Right renal pelvis (tissue), 4 donors: ENCODE measurements around the gene PKMYT1. TPM values are rescaled to one million over a fixed set of nuclear protein-coding genes. Genes with fewer than 3 reads are reported as not detected.

Experiments used
- DNase-seq, 4 donors: peaks; one replicate each; pipeline ENCODE4 v3.0.0-alpha.2; 2013; ENCODE audit warnings: low read depth in 4 of 4, low spot score in 3 of 4, missing footprints in 1 of 4
- polyA plus RNA-seq, 4 donors: library from polyadenylated mRNA; unstranded; fragments of 120-200 nt; gene quantifications; one replicate each; pipeline ENCODE4 v1.2.1, GENCODE V29; 2013; ENCODE audit not compliant: insufficient read length in 4 of 4

PKMYT1 gene
- polyA plus RNA-seq, 4 donors = 10.4 to 19.2 (median 14.2) TPM

DNA sequence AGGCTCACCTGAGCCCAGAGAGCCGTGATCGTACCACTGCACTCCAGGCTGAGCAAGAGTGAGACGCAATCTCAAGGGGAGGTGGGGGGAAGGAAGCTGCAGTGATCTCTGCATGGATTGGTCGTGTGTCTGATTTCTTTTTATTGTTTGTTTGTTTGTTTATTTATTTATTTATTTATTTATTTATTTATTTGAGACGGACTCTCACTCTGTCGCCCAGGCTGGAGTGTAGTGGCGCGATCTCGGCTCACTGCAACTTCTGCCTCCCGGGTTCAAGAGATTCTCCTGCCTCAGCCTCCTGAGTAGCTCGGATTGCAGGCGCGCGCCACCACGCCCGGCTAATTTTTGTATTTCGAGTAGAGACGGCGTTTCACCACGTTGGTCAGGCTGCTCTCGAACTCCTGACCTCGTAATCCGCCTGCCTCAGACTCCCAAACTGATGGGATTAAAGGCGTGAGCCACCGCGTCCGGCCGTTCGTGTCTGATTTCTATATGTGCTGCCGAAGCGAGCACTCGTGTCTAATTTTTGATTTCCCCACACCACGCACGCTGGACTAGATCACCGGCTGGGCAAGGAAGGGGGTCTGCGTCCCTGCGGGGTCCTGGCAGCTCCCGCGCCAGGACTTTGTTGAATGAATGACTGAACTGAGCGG, 39.5 kb upstream of the PKMYT1 start:
- no peak for DNase-seq

DNA sequence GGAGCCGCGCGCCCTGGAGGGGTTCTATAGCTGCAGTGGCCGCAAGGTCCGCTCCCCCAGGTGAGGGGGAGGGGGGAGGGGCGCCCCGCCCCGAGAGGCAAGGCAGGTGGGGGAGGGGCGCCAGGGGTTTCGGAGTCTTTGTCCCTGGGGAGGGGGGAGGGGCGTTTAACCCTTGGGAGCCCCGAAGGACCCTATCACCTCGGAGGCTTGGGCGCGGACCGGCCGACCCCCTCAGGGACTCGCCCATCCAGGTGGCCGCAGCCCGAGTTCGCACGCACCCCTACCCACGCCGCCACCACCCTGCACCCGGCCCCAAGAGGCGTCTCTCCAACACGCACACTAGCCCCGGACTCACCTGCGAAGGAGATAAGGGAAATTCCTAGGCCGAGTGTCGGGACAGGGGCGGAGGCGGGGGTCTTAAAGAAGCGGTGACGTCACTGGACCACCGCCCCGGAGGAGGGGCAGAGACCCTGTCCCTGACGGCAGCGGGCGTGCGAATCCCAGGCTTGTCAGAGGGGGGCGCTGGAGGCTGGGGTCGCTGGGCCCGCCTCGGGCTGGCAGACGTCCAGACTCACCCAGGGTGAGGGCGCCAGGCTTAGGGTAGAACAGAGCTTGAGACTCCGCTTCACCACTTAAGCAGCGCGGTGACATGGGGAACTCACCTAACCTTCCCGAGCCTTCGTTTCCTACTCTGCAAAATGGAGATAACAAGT, 37.7 kb upstream of the PKMYT1 start, which contains the start of gene CLDN6:
TSS of gene CLDN6 (minus strand) at position 390 of the 713 bp plus-strand sequence. CDS start 2,162 bp downstream, outside the sequence.
- no peak for DNase-seq

DNA sequence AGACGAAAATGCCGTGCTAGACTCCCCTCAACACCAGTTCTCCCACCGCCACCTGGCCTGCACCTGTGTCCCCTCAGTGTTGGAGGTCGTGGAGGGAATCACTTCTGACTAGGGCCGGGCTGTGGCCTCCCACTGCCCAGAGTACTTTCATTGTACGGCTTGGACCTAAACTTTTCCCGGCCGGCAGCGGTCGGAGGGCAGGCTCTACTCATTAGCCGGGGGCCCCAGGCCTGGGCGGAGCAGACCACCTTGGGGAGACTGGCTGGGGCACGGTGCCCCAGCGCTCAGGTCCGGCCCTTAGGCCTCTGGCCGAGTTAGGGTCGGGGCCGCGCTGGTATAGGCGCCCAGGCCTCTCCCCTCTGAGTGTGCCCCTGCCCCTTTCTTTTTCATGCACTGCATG, 37.1 kb upstream of the PKMYT1 start:
- no peak for DNase-seq

GRCh38 chr16:3015865-3016521, 35.7 kb upstream of the PKMYT1 start:
- no peak for DNase-seq

DNA sequence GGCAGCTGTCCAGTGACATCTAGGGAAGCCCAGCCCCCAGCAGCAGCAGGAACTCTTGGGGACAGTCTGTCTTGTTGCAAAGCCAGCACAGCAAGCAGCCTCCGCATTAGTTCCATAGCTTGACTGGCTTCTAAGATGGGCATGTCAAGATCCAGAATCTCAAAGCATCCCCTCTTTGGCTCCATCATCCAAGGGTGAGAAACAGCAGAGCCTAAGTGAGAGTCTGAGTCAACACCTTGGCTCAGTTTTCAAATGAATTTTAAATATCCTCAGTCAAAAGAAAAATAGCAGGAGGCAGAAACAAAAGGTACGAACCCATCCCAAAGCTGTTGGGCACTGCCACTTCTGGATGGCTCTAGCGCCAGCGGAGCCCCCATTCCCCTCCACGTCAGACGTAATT, 34.7 kb upstream of the PKMYT1 start:
- no peak for DNase-seq

DNA sequence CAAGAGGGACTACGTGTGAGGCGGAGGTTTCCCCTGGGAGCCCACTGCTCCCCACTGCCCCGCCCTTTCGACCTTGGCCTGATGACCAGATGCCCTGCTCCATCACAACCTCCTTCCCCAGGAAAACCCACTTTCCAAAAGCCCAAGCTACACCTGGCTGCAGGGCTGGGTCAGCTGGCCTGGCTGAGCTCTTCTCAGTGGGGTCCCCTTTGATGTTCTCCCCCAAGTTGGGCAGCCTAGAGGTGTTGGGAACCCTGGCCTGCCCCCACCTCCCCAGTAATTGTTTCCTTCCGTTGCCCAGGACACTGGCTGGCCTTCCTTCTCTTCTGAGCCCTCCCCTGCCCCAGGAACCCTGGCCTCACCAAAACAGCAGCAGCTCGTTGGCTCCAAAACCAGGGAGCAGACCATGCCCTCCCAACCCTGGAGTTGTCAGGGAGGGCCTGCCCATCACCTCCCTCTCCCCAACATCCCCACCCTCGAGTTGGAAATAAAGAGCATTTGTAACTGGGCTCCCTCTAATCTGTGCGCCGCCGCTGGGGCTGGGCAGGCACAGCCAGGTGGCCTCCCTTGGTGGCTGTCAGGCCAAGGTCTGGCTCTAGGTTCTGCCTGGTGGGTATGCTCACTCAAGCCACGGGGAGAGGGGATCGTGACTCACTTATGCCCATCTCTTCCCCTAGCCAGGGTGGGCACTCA, 33.9 kb upstream of the PKMYT1 start:
- DNase-seq = no peak

- no peak for DNase-seq
Observed at GRCh38 chr16:3013491-3013951, 33.3 kb upstream of the PKMYT1 start.

- DNase-seq = no peak
Observed at GRCh38 chr16:3012828-3013420, 32.7 kb upstream of the PKMYT1 start, which contains the start of gene CLDN9. TSS of gene CLDN9 (plus strand) at chr16:3012923. CDS start at chr16:3013363, 440 bp downstream.

DNA sequence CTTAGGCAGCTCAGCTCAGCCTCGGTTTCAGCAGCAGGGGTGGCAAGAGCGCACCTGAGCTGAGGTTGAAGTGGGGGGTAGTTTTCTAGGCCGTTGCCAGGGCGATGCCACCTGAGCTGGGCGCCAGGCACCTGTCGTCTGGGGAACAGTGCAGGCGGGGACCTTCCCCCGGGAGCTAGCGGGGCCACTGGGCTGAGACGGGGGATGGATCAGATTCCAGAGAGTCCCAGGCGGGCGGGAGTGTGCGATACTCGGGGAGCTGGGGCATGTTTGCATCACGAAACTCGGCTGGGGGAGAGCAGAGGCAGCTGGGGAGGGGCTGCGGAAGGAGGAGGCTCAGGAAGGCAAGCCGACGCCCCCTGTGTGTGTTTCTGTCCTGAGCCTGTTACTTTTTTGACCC, 32.0 kb upstream of the PKMYT1 start:
- DNase-seq = no peak

- DNase-seq = no peak
Observed at GRCh38 chr16:3010510-3010909, 30.3 kb upstream of the PKMYT1 start.

GRCh38 chr16:3009568-3010390, 29.5 kb upstream of the PKMYT1 start:
- peak in 1 of 4 donors; percentile 74 for DNase-seq

DNA sequence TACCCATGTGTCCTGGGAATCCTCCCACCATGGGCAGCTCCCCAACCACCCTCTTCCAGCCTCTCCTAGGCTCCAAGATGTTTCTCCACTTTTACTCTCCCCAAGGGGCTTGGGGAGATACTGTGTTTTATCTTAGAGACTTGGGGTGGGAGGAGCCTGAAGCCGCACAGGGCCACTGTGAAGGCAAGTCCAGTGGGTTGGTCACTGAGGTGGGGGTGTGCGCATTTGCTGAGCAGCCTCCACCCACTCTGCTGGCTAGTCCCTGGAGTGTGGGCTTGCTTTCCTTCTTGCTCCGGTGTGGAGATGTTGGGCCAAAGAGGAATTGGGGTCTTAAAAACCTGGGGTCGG, 28.4 kb upstream of the PKMYT1 start:
- DNase-seq = no peak

GRCh38 chr16:3007957-3008689, 27.9 kb upstream of the PKMYT1 start:
- DNase-seq = no peak

DNA sequence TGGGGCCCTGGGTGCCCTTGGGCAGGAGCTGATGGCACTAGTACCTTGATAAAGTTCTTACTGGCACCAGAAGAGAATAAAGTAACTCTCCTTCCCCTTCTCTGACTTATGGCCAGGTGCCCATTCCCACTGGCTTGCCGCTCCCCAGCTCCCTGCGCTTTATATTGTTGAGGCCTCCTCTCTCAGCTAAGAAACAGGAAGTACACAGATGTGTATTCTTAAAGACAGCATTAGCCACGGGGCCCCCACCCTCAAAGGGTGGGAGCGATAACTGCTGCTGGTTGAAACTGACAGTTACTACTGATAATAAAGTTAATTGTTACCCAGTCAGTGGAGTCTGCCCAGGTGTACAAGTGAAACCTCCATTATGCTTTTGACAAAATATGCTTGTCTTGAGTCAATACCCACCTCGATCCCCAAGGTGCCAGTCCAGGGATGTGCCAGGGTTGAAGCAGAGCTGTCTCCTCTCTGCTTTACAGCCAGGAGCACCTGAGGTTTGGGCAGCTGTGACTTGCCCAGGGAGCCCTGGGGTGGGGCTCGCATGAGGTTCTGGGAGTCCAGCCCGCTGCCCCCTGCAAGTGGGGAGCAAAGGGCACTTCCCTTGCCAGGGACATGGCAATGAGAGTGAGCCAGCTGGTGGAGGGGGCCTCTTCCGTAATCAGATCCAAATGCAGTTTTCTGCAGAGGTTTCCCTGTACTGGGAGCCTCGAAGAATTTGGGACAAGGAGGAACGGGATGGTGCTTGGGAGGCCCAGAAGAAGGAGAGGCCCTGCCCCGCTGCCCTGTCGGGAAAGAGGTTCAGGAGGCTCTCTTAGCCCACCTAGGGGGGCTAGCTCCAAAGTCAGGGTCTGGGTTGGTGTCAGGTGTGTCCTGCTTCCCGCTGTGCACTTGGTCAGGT, 27.1 kb upstream of the PKMYT1 start:
- no peak for DNase-seq

- no peak for DNase-seq
Observed at GRCh38 chr16:3004781-3005284, 24.6 kb upstream of the PKMYT1 start.

DNA sequence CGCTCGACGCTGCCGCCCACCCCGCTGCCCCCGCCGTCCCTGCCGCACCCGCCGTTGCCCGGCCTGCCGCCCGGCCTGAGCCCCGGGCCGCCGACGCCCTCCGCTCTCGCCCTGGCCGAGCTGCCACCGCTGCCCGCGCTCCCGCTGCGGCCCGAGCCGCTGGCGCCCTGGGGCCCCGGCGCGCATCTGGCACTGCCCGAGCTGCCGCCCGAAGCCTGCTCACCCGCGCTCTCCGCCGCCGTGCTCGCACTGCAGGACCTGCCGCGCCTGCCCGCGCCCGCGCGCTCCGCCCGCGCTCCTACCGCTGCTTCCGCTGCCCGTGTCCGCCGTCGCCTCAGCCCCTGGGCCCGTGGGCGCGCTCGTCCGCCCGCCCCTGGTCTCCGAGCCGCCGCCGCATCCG, 24.1 kb upstream of the PKMYT1 start:
- DNase-seq = no peak

- peak; percentile 90 to 94 (median 94) for DNase-seq
Observed at GRCh38 chr16:3003582-3004270, 23.5 kb upstream of the PKMYT1 start.
